ENCODE data around the gene CA5A.

The CA5A gene

GRCh38 chr16:87850009-87851006 is 86.0 kb downstream of the CA5A start:
- peak in 2 of 3 experiments; percentile 50 to 55 for DNase-seq (ENCODE audit: low read depth in 3 of 3)

DNA sequence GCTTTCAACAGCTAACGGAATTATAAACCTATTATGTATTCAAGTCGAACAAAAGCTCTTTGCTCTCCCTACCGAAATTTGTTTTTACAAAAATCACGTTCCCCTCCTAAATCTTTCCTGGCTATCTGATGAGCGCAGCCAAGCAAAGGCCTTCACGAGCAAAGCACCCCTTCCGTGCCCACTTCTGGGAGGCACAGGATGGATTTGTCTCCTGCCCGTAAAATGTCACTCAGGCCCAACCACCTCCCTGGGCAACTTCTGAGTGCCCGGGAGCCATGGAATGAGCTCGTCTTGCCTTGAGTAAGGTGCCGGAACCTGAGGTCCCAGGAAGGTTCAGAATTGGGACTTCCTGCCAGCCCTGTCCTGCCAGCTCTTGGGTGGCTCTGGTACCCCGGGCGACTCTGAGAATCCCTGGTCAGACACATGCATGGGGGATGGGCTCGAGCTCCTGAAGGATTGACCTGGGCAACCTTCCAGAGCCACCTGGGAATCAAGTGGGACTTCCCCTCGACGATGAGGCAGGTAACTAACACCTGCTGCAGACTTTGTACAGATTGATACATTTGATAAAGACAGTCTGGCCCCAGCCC is 86.8 kb downstream of the CA5A start:
- DNase-seq (ENCODE audit: low read depth in 3 of 3): no peak

DNA sequence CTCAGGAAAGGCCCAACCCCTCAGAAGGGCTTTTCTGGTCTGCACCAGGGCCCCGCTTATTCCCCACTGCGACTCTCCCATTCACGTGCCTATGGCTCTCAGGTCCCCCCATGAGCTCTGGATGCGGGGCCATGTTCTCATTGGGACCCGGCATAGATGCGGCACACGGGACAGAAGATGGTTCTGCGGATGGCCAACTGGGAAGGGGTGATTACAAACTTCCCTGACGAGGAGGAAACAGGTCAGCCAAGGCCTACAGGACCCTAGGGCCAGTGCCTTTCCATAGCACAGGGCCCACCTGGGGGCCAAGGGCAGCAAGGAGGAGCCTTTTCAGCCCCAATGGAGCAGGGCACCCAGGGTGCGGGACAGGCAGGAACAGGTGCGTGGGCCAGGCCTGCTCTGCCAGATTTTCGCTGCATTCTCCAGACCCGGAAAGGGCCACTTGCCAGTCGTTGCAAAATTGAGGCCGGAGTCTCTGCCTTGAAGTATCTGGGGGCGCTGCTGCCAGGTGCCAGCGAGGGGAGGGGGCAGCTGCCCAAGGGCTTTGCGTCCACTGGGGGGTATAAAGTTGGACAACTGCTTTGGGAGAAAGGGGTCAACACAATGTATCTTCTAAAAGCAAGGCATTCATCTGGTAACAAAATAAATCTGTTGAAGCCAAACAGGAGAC is 87.5 kb downstream of the CA5A start:
- DNase-seq (ENCODE audit: low read depth in 3 of 3): no peak

- no peak for DNase-seq (ENCODE audit: low read depth in 3 of 3)
Observed at GRCh38 chr16:87847785-87848675, 88.3 kb downstream of the CA5A start.

- no peak for DNase-seq (ENCODE audit: low read depth in 3 of 3)
Observed at GRCh38 chr16:87847467-87847784, 88.9 kb downstream of the CA5A start.

- no peak for DNase-seq (ENCODE audit: low read depth in 3 of 3)
Observed at GRCh38 chr16:87846705-87847466, 89.4 kb downstream of the CA5A start.

DNA sequence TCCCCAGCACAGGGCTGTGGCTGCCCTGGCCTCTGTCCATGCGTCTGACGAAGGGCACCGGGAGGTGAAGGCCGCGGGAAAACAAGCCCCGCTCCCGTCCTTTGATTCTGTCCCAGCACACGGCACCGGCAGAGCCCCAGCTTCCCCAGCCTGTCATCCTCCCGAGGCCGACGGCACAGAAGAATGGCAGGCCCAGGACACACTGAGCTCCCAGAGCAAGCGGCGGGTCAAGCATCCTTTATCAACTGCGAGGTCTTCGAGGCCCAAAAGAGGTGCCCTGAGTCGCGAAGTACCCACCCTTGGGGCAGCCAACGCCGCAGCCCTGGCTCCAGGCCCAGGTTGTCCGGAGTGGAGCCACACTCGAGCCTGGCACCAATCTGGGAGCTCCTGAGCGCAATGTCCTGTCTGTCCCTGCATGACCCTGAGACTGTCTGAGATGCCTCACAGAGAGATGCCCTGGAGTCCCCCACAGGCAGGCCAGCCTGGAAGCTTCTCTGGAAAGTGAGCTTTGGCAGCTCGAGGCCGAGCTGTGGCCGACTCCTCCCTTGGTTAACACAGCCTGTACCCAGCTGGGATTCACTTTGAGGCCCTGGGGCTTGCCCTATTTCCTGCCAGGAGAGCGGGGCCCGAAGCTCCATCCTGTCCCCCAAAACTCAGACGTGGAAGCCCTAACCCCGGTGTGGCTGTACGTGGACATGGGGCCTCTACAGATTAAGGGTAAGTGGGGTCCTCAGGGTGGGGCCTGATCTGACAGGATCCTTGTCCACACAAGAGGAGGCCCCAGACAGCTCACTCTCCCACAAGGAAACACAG is 90.3 kb downstream of the CA5A start:
- no peak for DNase-seq (ENCODE audit: low read depth in 3 of 3)

DNA sequence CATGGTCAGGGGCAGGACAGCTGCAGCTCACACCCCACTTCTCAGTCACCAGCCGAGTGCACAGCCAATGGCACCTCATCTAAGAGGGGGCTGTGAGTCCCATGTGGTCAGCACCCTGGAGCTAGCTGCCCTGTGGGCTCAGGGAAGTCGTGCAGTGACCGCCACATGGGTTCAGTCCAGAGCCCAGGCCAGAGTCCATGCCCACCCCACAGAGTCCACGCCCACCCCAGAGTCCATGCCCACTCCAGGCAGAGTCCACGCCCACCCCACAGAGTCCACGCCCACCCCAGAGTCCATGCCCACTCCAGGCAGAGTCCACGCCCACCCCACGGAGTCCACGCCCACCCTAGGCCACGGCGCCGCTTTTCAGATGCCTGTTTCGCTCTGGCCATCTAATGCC is 91.1 kb downstream of the CA5A start:
- no peak for DNase-seq (ENCODE audit: low read depth in 3 of 3)

DNA sequence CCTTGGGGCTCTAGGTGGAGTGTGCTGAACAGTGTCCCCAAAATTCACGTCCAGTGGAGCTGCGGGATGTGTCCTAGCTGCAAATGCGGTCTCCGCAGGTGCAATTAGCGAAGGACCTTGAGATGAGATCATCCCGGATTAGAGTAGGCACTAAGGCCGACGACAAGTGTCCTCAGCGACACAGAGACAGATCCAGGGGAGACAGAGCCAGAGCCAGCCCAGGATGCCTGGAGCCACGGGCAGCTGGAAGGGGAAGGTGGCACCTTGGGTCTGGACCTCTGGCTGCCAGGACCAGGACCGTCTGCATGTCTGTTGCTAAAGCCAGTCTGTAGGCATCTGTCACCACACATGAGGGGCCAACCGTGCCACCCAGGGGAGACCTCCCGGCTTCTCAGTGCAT is 91.5 kb downstream of the CA5A start:
- DNase-seq (ENCODE audit: low read depth in 3 of 3): no peak

DNA sequence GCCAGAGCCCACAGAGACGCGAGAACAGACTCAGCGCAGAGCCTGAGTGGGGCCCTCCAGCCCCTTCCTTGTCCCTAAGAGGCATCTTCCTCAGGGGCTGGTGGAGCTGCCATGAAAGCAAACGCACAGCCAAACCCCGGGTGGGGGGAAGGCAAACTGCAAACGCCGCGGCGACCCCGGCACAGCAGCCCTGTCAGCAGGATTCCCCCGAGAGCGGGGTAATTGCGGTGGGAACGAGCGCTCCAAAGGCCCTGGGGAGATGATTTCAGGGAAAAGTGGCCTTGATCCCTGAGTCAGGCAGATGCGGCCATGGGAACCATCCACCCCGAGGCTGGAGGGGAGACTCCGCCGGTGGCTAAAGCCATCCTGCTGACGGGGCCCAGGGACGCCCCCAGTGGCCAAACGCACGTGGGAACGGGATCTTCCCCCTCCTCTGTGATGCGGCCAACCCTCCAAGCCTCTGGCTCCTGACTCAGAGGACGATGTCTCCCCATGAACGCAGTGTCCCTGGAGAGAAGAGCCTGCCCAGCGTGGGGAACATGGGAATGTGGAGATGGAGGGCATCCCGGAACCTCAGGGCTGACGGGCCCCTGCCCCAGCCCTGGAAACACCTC is 92.1 kb downstream of the CA5A start:
- DNase-seq (ENCODE audit: low read depth in 3 of 3): no peak

DNA sequence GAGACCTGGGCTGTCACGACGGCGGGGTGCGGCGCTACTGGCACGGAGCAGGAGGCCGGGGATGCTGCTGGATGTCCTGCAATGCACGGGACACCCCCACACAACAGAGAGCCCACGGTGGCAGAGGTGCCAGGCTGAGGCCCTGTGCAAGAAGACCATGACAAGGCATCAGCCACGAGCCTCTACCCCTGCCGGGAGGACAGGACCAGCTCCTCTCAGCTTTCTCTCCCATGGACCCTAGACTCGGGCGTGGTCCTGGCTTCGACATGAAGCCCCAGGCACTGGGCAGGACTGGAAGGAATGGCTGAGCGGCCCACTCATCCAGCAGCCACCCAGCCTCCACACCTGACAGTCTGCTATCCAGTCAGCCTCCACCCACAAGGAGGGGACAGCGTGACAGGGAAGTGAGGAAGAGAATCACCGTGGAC is 92.6 kb downstream of the CA5A start:
- no peak for DNase-seq (ENCODE audit: low read depth in 3 of 3)

DNA sequence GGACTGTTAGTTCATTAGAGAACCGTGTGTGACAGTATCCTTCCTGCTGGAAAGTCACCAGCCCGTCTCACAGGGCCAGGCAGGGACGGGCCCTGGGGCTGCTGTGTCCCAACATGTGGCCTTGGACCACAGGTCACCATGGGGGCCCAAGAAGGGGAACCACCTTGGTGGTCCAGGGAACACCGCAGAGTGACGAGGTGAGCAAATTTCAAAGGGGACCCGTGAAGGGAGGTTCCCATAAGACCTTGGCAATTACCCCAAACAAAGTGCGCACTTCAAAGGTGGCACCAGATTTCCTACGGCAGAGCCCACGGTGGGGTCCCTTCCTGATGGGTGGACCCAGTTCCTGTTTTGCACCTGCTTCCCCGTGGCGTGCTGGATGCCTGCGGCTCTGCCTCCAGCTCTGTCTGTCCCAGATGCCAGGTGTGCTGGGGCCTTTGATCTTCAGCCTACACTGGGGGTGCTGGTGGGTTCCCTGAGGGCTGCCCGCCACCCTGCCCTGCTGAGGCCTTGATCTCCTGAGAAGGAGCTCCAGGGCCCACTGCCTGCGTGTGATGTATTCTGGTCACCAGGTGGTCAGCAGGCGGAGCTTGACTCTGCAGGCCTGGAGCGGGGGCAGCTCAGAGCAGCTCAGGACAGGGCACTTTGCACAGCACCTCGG is 94.0 kb downstream of the CA5A start:
- DNase-seq (ENCODE audit: low read depth in 3 of 3): no peak

GRCh38 chr16:87841340-87842208 is 94.8 kb downstream of the CA5A start:
- DNase-seq (ENCODE audit: low read depth in 3 of 3): no peak

DNA sequence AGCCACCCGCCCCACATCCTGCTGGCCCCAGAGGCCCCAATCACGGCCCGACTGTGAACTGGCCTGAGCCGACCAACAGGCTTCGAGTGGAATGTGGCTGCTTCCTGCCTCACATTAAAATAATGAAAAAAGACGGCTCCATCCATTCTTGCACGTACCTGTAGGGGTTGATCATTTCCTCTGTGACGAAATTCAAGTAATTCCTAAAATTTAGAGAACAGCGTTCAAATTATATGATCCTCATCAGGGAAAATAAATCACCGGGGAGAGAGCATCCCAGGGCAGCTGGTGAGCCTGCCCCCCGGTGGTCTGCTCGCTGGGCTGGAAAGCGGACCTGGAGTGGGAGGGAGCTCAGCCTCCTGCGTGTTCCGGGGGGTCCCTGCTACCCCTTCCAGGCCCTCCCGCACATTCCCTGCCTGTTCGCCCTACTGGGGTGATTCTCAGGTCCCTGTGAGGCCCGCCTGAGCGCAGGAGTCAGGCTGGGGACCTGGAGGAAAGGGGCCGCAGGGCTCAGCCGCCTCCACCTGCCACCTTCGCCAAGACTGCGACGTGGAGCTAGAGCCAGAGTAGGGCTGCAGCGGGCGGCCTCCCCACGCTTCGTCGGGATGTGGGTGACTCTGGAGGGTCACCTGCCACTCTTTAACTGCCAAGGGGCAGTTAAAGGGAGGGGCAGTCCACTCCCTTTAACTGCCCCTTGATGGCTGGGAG is 95.9 kb downstream of the CA5A start:
- no peak for DNase-seq (ENCODE audit: low read depth in 3 of 3)

DNA sequence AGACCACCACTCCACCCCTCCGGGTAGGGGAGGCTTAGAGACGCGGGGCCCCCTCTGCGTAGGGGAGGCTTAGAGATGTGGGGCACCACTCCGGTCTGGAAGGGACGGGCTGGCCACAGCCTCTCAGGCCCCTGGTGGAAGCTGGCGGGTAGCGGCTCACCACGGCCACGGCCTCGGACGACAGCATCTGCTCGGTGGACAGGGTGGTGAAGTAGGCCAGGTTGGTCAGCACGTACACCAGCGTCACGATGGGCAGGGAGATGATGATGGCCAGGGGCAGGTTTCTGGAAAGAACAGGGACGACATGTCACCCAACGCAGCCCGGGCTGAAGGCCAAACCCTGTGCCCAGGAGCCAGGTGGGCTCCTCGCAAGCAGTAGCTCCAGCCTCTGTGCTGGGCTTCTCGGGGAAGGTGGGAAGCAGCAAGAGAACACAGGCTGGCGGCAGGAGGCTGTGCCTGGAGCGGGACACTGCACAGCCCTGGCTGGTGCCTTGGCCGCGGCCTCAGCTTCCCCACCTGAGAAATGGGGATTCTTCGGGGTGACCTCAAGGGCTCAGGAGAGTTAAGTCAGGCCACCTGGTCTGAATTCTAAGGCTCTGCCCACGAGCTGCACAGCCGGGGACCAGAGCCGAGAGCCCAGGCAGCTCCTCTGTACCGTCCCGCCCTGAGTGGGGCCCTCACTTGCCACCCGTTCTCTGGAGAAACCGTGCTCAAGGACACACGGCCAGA is 96.6 kb downstream of the CA5A start:
- no peak for DNase-seq (ENCODE audit: low read depth in 3 of 3)

DNA sequence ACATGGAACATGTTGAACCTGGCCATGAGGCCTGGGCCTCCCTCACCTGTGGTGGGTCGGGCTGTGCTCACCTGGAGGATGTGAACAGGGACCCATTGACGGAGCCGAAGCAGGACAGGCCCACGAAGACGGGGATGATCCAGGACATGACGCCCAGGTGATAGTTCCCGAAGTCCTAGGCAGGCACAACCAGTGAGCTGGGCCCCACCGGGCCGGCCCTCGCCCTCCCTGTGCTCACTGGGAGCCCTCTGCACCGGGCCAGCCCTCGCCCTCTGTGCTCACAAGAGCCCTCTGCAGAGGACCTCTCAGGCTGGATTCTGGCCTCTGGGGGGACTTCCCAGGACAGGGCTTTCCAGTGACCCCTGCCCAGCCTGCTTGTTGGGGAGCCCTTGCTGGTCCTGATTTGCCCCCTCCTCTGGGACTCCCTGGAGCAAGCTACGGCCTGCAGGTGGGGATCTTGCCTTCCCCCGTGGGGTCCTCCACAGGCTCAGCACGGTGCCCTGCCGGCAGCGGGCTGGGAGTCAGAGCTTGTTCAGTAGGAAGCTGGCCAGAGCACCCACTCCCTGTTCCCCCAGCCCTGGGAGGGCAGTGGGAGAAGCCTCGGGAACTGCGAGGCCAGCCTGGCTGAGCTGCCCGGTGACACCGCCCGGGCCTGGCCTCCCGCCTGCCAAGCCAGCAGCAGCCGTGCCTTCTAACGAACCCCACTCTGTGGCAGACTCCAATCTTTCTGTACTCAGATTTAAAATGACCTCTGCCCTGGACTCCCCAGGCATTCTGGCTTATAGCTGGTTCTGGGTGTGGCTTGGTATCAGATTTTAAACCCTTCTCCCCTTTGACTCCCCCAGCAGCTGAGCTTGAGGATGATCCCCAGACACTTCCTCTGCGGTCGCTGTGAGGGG is 97.4 kb downstream of the CA5A start:
- DNase-seq (ENCODE audit: low read depth in 3 of 3): no peak

All from stimulated activated CD4-positive, alpha-beta T cell treated with anti-CD3 and anti-CD28 coated beads, TNF-alpha, amount 100 ng/mL, for 4 hours (primary cell).